ENCODE results near the gene NAA16. TPM values are rescaled to one million over a fixed set of nuclear protein-coding genes. Genes with fewer than 3 reads are reported as not detected.

NAA16 gene
- total RNA-seq, 1 donor from 2014 or later: 22.3 TPM

- no peaks in the 10 kb centered on the region for H3K9me3 Mint-ChIP-seq (ENCODE audit: unreplicated experiment)
- no peaks in the 10 kb centered on the region for H3K36me3 Mint-ChIP-seq (ENCODE audit: unreplicated experiment)
- H3K4me1 Mint-ChIP-seq (ENCODE audit: low read depth, unreplicated experiment): peaks cover 4% of the 10 kb centered on the region
- TF ChIP-seq CTCF (IDR thresholded peaks at IDR 0.05; ENCODE audit: partially characterized antibody, unreplicated experiment): no peak
- peaks cover 5% of the 10 kb centered on the region for H3K27me3 Mint-ChIP-seq (ENCODE audit: unreplicated experiment)
- peak; percentile 50 for DNase-seq
- peak overlapping the region; percentile 96 for H3K4me3 Mint-ChIP-seq (ENCODE audit: unreplicated experiment)
- H3K27ac Mint-ChIP-seq (ENCODE audit: unreplicated experiment): peak overlapping the region; percentile 77
Observed at GRCh38 chr13:41311406-41312175, 524 bp downstream of the NAA16 start.

GRCh38 chr13:41312176-41312500 is 1.1 kb downstream of the NAA16 start:
- Mint-ChIP-seq H3K27ac (ENCODE audit: unreplicated experiment) (peak overlapping the region; percentile 77), H3K36me3 (ENCODE audit: unreplicated experiment) (no peaks in the 10 kb centered on the region), H3K27me3 (ENCODE audit: unreplicated experiment) (peaks cover 5% of the 10 kb centered on the region), H3K4me3 (ENCODE audit: unreplicated experiment) (peak overlapping the region; percentile 96), H3K9me3 (ENCODE audit: unreplicated experiment) (no peaks in the 10 kb centered on the region), H3K4me1 (ENCODE audit: low read depth, unreplicated experiment) (peaks cover 4% of the 10 kb centered on the region)
- TF ChIP-seq CTCF (IDR thresholded peaks at IDR 0.05; ENCODE audit: partially characterized antibody, unreplicated experiment): no peak
- DNase-seq: no peak

- Mint-ChIP-seq H3K4me1 (ENCODE audit: low read depth, unreplicated experiment) (peaks cover 4% of the 10 kb centered on the region), H3K27me3 (ENCODE audit: unreplicated experiment) (peaks cover 5% of the 10 kb centered on the region), H3K9me3 (ENCODE audit: unreplicated experiment) (no peaks in the 10 kb centered on the region), H3K4me3 (ENCODE audit: unreplicated experiment) (peak overlapping the region; percentile 41), H3K27ac (ENCODE audit: unreplicated experiment) (no peak overlapping the region), H3K36me3 (ENCODE audit: unreplicated experiment) (no peaks in the 10 kb centered on the region)
- DNase-seq: no peak
- TF ChIP-seq CTCF (IDR thresholded peaks at IDR 0.05; ENCODE audit: partially characterized antibody, unreplicated experiment): no peak
Observed at GRCh38 chr13:41313117-41313516, 2.0 kb downstream of the NAA16 start.

GRCh38 chr13:41313659-41314197 is 2.7 kb downstream of the NAA16 start:
- no peak for TF ChIP-seq CTCF (IDR thresholded peaks at IDR 0.05; ENCODE audit: partially characterized antibody, unreplicated experiment)
- H3K27me3 Mint-ChIP-seq (ENCODE audit: unreplicated experiment): peaks cover 5% of the 10 kb centered on the region
- H3K36me3 Mint-ChIP-seq (ENCODE audit: unreplicated experiment): no peaks in the 10 kb centered on the region
- H3K4me1 Mint-ChIP-seq (ENCODE audit: low read depth, unreplicated experiment): peaks cover 4% of the 10 kb centered on the region
- H3K9me3 Mint-ChIP-seq (ENCODE audit: unreplicated experiment): no peaks in the 10 kb centered on the region
- no peak overlapping the region for H3K27ac Mint-ChIP-seq (ENCODE audit: unreplicated experiment)
- H3K4me3 Mint-ChIP-seq (ENCODE audit: unreplicated experiment): no peak overlapping the region
- no peak for DNase-seq

GRCh38 chr13:41315443-41316047 is 4.5 kb downstream of the NAA16 start:
- H3K4me3 Mint-ChIP-seq (ENCODE audit: unreplicated experiment): no peak overlapping the region
- no peak for DNase-seq
- H3K27ac Mint-ChIP-seq (ENCODE audit: unreplicated experiment): no peak overlapping the region
- H3K9me3 Mint-ChIP-seq (ENCODE audit: unreplicated experiment): no peaks in the 10 kb centered on the region
- peaks cover 7% of the 10 kb centered on the region for H3K4me1 Mint-ChIP-seq (ENCODE audit: low read depth, unreplicated experiment)
- no peak for TF ChIP-seq CTCF (IDR thresholded peaks at IDR 0.05; ENCODE audit: partially characterized antibody, unreplicated experiment)
- H3K36me3 Mint-ChIP-seq (ENCODE audit: unreplicated experiment): no peaks in the 10 kb centered on the region
- peaks cover 5% of the 10 kb centered on the region for H3K27me3 Mint-ChIP-seq (ENCODE audit: unreplicated experiment)

Data from glutamatergic neuron (in vitro differentiated cells).